Colonic mucosa (tissue), 4 donors: Measurements from ENCODE around the gene DAND5. TPM values are rescaled to one million over a fixed set of nuclear protein-coding genes. Genes with fewer than 3 reads are reported as not detected.
"Not testable (repeated sequence)": the region's sequence is repeated elsewhere in the genome, so short reads cannot be mapped to it uniquely, and the experiment has no call there.

Experiments used
- DNase-seq: peaks from one replicate; pipeline ENCODE4 v3.0.0-alpha.2; 2020
- H3K27ac ChIP-seq: fragments of 200-600 bp; one replicate; pipeline ENCODE4 v1.8.0; 2021
- H3K27me3 ChIP-seq: fragments of 200-600 bp; one replicate; pipeline ENCODE4 v1.8.0; 2021
- H3K36me3 ChIP-seq: fragments of 200-600 bp; one replicate; pipeline ENCODE4 v1.8.0; 2021
- H3K4me1 ChIP-seq: fragments of 200-600 bp; one replicate; pipeline ENCODE4 v1.8.0; 2021; ENCODE audit warnings: mild to moderate bottlenecking
- H3K4me3 ChIP-seq: fragments of 200-600 bp; one replicate; pipeline ENCODE4 v1.8.0; 2021
- H3K9ac ChIP-seq, 2 donors: one replicate each; pipeline ENCODE4 v1.7.0; 2013; ENCODE audit warnings: control low read depth in 2 of 2, low read depth in 2 of 2, low read length in 2 of 2
- H3K9me3 ChIP-seq: fragments of 200-600 bp; one replicate; pipeline ENCODE4 v1.8.0; 2021
- CTCF ChIP-seq: fragments of 200-600 bp; IDR thresholded peaks from one replicate; pipeline ENCODE4 v1.8.0; 2022; ENCODE audit warnings: antibody characterized with exemption, mild to moderate bottlenecking
- intact Hi-C: fragments of 100-400 bp; cut with DNase I; formaldehyde crosslinking; loops from one replicate; pipeline ENCODE4 v1.14.1; 2022
- total RNA-seq, 2 donors: library from RNA; stranded (reverse); fragmentation: NEBNext Ultra II Directional in 1 of 2; extraction: Animal tissue kit (Norgen Biotek cat#: 25700) in 1 of 2; gene quantifications; one replicate each; pipeline ENCODE4 v1.2.1, GENCODE V29; 2021
- donor health status: healthy.
- donor health status: DM: no; HTN: no; CAD: no.
- donor health status: DM: no; HTN: no; CAD: no.

The DAND5 gene
- total RNA-seq, 2 donors from 2014 or later, result 0.19 to 0.27 TPM

- H3K27ac ChIP-seq, result no peak overlapping the region
- H3K9me3 ChIP-seq, result no peaks in the 10 kb centered on the region
- H3K4me3 ChIP-seq, result no peak overlapping the region
- intact Hi-C loops, result no loop called here
- peaks cover 12% of the 10 kb centered on the region for H3K4me1 ChIP-seq
- no peak for DNase-seq
- no peak for TF ChIP-seq CTCF
- peaks cover 19% of the 10 kb centered on the region for H3K36me3 ChIP-seq
- H3K9ac ChIP-seq, result no peak overlapping the region
- H3K27me3 ChIP-seq, result no peaks in the 10 kb centered on the region
These were observed 21.4 kb upstream of the DAND5 start for GRCh38 chr19:12947702-12948611.

- Histone ChIP-seq H3K4me3 (no peak overlapping the region), H3K9ac (no peak overlapping the region), H3K27me3 (no peaks in the 10 kb centered on the region), H3K4me1 (peaks cover 12% of the 10 kb centered on the region), H3K36me3 (peaks cover 14% of the 10 kb centered on the region), H3K9me3 (no peaks in the 10 kb centered on the region), H3K27ac (no peak overlapping the region)
- intact Hi-C loops, result no loop called here
- DNase-seq, result no peak
- TF ChIP-seq CTCF, result no peak
These were observed 20.6 kb upstream of the DAND5 start for GRCh38 chr19:12948612-12949362.

GRCh38 chr19:12949363-12950283 is 19.8 kb upstream of the DAND5 start:
- no peaks in the 10 kb centered on the region for H3K9me3 ChIP-seq
- intact Hi-C loops, result no loop called here
- TF ChIP-seq CTCF, result no peak
- peaks cover 17% of the 10 kb centered on the region for H3K4me1 ChIP-seq
- no peaks in the 10 kb centered on the region for H3K27me3 ChIP-seq
- H3K36me3 ChIP-seq, result peaks cover 14% of the 10 kb centered on the region
- H3K27ac ChIP-seq, result no peak overlapping the region
- DNase-seq, result no peak
- H3K9ac ChIP-seq, result no peak overlapping the region
- H3K4me3 ChIP-seq, result no peak overlapping the region

GRCh38 chr19:12952050-12952449 is 17.3 kb upstream of the DAND5 start:
- intact Hi-C loops, H3K27me3 ChIP-seq, H3K9ac ChIP-seq, DNase-seq, H3K9me3 ChIP-seq, H3K27ac ChIP-seq, H3K4me3 ChIP-seq: not testable (repeated sequence)
- Histone ChIP-seq H3K36me3 (peaks cover 14% of the 10 kb centered on the region), H3K4me1 (peaks cover 13% of the 10 kb centered on the region)

- no peak overlapping the region for H3K27ac ChIP-seq
- no peak for TF ChIP-seq CTCF
- no peaks in the 10 kb centered on the region for H3K27me3 ChIP-seq
- no peak for DNase-seq
- H3K9ac ChIP-seq, result no peak overlapping the region
- peaks cover 7% of the 10 kb centered on the region for H3K4me1 ChIP-seq
- no peak overlapping the region for H3K4me3 ChIP-seq
- peaks cover 14% of the 10 kb centered on the region for H3K36me3 ChIP-seq
- no peaks in the 10 kb centered on the region for H3K9me3 ChIP-seq
- intact Hi-C loops, result no loop called here
These were observed 16.8 kb upstream of the DAND5 start for GRCh38 chr19:12952488-12953137.
